ENCODE measurements around the gene COPB2. TPM values are rescaled to one million over a fixed set of nuclear protein-coding genes. Genes with fewer than 3 reads are reported as not detected.

The COPB2 gene
- total and polyA plus RNA-seq, 2 donors (not counting 3 experiments of a cell fraction or from before 2014, with no cell fraction given): 72.1 to 146 TPM

GRCh38 chr3:139310474-139310933 is 78.9 kb downstream of the COPB2 start:
- Histone ChIP-seq H3K4me3 (replicated peaks in 1 of 3; ENCODE audit: insufficient read depth in 1 of 3, low read depth in 1 of 3, low read length in 3 of 3) (no peak overlapping the region), H3K27me3 (ENCODE audit: control insufficient read depth in 2 of 2, insufficient read depth in 2 of 2, low read length in 2 of 2) (no peaks in the 10 kb centered on the region), H3K36me3 (ENCODE audit: control insufficient read depth in 2 of 2, extremely low read depth in 1 of 2, insufficient read depth in 2 of 2, low read length in 2 of 2) (no peaks in the 10 kb centered on the region), H3K9me3 (replicated peaks; ENCODE audit: control insufficient read depth, insufficient read depth, low read length) (no peaks in the 10 kb centered on the region), H4K20me1 (replicated peaks; ENCODE audit: control insufficient read depth, extremely low read depth, insufficient read depth, low read length) (no peaks in the 10 kb centered on the region), H3K9ac (replicated peaks; ENCODE audit: extremely low read depth, insufficient read depth, low read length) (no peak overlapping the region), H3K79me2 (ENCODE audit: control insufficient read depth, insufficient read depth, low read length) (no peaks in the 10 kb centered on the region), H2AFZ (ENCODE audit: low read depth, low read length) (no peak overlapping the region), H3K4me2 (ENCODE audit: insufficient read depth, low read length) (no peak overlapping the region), H3K27ac (ENCODE audit: insufficient read depth, low read depth, low read length) (no peak overlapping the region), H3K9me1 (replicated peaks; ENCODE audit: control insufficient read depth, extremely low read depth, insufficient read depth, low read length) (no peaks in the 10 kb centered on the region), H3K4me1 (ENCODE audit: control insufficient read depth, extremely low read depth, insufficient read depth, low read length) (no peaks in the 10 kb centered on the region)
- TF ChIP-seq MYC (IDR thresholded peaks at IDR 0.05; ENCODE audit: low read depth, low read length) (no peak), GATA2 (IDR thresholded peaks at IDR 0.05; ENCODE audit: insufficient read depth, insufficient read length, low read depth, low read length) (no peak), FOS (IDR thresholded peaks at IDR 0.05; ENCODE audit: borderline replicate concordance, insufficient read depth, low read length) (no peak), CTCF (IDR thresholded peaks at IDR 0.05; ENCODE audit: extremely low read depth in 1 of 2, insufficient read depth in 1 of 2, low read depth in 1 of 2, low read length in 2 of 2) (no peak), POLR2A (IDR thresholded peaks at IDR 0.05; ENCODE audit: low read depth, low read length) (no peak), MAX (IDR thresholded peaks at IDR 0.05; ENCODE audit: insufficient read depth, insufficient read length) (no peak), JUN (IDR thresholded peaks at IDR 0.05; ENCODE audit: borderline replicate concordance, insufficient read depth, insufficient read length, low read depth) (no peak), POLR2AphosphoS5 (IDR thresholded peaks at IDR 0.05; ENCODE audit: insufficient read depth, low read depth, low read length) (no peak), EZH2 (IDR thresholded peaks at IDR 0.05; ENCODE audit: borderline replicate concordance, low read depth, low read length, severe bottlenecking) (no peak)
- intact Hi-C loops (cut with micrococcal nuclease) (no loop called here), dilution Hi-C loops (cut with MboI; ENCODE audit: extremely low pct_ligation_motif_present, low sequenced_read_pairs) (no loop called here)
- ChIA-PET POLR2A (no interaction called here), CTCF (interaction anchor here (0.9 kb wide), 1 partner anchor 8 kb away, joined by 3 read pairs; no protein-coding TSS in a partner anchor)
- DNase-seq (ENCODE audit: low read depth, low spot score): no peak
- BruUV-seq (replicated peaks): no TSS peak
- FAIRE-seq: no peak
